ENCODE measurements around the gene NUPR1.
A peak's percentile ranks its signal among the peaks of the same experiment; 100 is the strongest.

The NUPR1 gene

DNA sequence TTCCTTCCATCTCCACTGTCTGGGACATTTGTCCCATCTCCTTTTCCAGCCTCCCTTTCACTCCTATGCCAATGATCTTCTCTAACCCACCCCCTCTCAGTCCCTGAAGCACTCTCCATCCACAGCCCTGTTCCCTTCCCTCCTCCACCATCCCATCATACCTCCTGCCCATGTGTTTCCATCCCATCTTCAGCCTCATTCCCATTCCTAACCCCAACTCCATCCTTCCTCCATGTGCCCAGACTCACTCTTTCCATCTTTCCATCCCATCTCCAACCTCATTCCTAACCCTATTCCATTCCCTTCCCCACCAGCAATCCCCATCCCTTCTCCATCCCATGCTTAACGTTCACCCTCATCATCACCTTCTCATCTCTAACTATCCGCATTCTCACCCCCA lies 36.5 kb downstream of the NUPR1 start (continued):
- no peak for TF ChIP-seq ZBTB44 (tag by site-specific recombination; IDR thresholded peaks at IDR 0.05)
- no peak for TF ChIP-seq KLF9 (tag by site-specific recombination; IDR thresholded peaks at IDR 0.05; ENCODE audit: low read depth)
- no peak for TF ChIP-seq GLI4 (tag by site-specific recombination; IDR thresholded peaks at IDR 0.05)
- TF ChIP-seq ZBTB48 (tag by site-specific recombination; IDR thresholded peaks at IDR 0.05), result no peak
- no peak for TF ChIP-seq ZNF184 (tag by site-specific recombination; IDR thresholded peaks at IDR 0.05)
- TF ChIP-seq ZNF610 (tag by site-specific recombination; IDR thresholded peaks at IDR 0.05; ENCODE audit: borderline replicate concordance), result no peak
- no peak for TF ChIP-seq ZNF16 (tag by site-specific recombination; IDR thresholded peaks at IDR 0.05; ENCODE audit: low read depth)
- TF ChIP-seq, protein P1, sequence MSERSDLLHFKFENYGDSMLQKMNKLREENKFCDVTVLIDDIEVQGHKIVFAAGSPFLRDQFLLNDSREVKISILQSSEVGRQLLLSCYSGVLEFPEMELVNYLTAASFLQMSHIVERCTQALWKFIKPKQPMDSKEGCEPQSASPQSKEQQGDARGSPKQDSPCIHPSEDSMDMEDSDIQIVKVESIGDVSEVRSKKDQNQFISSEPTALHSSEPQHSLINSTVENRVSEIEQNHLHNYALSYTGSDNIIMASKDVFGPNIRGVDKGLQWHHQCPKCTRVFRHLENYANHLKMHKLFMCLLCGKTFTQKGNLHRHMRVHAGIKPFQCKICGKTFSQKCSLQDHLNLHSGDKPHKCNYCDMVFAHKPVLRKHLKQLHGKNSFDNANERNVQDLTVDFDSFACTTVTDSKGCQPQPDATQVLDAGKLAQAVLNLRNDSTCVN (tag by site-specific recombination; optimal IDR thresholded peaks at IDR 0.05), result no peak
- no peak for TF ChIP-seq REST (tag by site-specific recombination; IDR thresholded peaks at IDR 0.05)
- TF ChIP-seq ZNF473 (tag by site-specific recombination; IDR thresholded peaks at IDR 0.05), result no peak
- no peak for TF ChIP-seq ZSCAN30 (tag by site-specific recombination; IDR thresholded peaks at IDR 0.05)
- no peak for TF ChIP-seq ATF2 (tag by site-specific recombination; IDR thresholded peaks at IDR 0.05; ENCODE audit: low read depth)
- TF ChIP-seq YY2 (tag by site-specific recombination; IDR thresholded peaks at IDR 0.05), result 0 out of 2 replicates have a peak, but pooled peaks have one; percentile 39
- no peak for TF ChIP-seq ZNF239 (tag by site-specific recombination; IDR thresholded peaks at IDR 0.05)
- TF ChIP-seq ZNF121 (tag by site-specific recombination; IDR thresholded peaks at IDR 0.05), result no peak
- no peak for TF ChIP-seq ZNF19 (tag by site-specific recombination; IDR thresholded peaks at IDR 0.05; ENCODE audit: low read depth)
- TF ChIP-seq ZNF776 (tag by site-specific recombination; IDR thresholded peaks at IDR 0.05; ENCODE audit: borderline replicate concordance), result 0 out of 2 replicates have a peak, but pooled peaks have one; percentile 33
- no peak for TF ChIP-seq ZNF404 (tag by site-specific recombination; IDR thresholded peaks at IDR 0.05)
- no peak for TF ChIP-seq ZFP41 (tag by site-specific recombination; IDR thresholded peaks at IDR 0.05; ENCODE audit: borderline replicate concordance)
- no peak for TF ChIP-seq ZNF350 (tag by site-specific recombination; IDR thresholded peaks at IDR 0.05)
- TF ChIP-seq, protein P2, sequence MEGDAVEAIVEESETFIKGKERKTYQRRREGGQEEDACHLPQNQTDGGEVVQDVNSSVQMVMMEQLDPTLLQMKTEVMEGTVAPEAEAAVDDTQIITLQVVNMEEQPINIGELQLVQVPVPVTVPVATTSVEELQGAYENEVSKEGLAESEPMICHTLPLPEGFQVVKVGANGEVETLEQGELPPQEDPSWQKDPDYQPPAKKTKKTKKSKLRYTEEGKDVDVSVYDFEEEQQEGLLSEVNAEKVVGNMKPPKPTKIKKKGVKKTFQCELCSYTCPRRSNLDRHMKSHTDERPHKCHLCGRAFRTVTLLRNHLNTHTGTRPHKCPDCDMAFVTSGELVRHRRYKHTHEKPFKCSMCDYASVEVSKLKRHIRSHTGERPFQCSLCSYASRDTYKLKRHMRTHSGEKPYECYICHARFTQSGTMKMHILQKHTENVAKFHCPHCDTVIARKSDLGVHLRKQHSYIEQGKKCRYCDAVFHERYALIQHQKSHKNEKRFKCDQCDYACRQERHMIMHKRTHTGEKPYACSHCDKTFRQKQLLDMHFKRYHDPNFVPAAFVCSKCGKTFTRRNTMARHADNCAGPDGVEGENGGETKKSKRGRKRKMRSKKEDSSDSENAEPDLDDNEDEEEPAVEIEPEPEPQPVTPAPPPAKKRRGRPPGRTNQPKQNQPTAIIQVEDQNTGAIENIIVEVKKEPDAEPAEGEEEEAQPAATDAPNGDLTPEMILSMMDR (tag by site-specific recombination; IDR thresholded peaks at IDR 0.05), result no peak
- no peak for TF ChIP-seq ZNF514 (tag by site-specific recombination; IDR thresholded peaks at IDR 0.05)
- TF ChIP-seq SALL2 (tag by site-specific recombination; IDR thresholded peaks at IDR 0.05; ENCODE audit: borderline replicate concordance), result no peak
- no peak for TF ChIP-seq PATZ1 (tag by site-specific recombination; IDR thresholded peaks at IDR 0.05)
- no peak for TF ChIP-seq PRDM1 (tag by site-specific recombination; IDR thresholded peaks at IDR 0.05)
- no peak for TF ChIP-seq ZNF654 (tag by site-specific recombination; IDR thresholded peaks at IDR 0.05; ENCODE audit: low read depth)
- no peak for TF ChIP-seq ZNF23 (tag by site-specific recombination; IDR thresholded peaks at IDR 0.05; ENCODE audit: borderline replicate concordance)
- TF ChIP-seq YY1 (tag by site-specific recombination; IDR thresholded peaks at IDR 0.05), result no peak
- TF ChIP-seq SP2 (tag by site-specific recombination; IDR thresholded peaks at IDR 0.05), result no peak

Measured in HEK293 (cell line).